Measurements from ENCODE around the gene FIGNL1. TPM values are rescaled to one million over a fixed set of nuclear protein-coding genes. Genes with fewer than 3 reads are reported as not detected.

Gene FIGNL1
- total and polyA plus RNA-seq, 2 donors (not counting 3 experiments of a cell fraction or from before 2014, with no cell fraction given) = 20.8 to 49.3 TPM

DNA sequence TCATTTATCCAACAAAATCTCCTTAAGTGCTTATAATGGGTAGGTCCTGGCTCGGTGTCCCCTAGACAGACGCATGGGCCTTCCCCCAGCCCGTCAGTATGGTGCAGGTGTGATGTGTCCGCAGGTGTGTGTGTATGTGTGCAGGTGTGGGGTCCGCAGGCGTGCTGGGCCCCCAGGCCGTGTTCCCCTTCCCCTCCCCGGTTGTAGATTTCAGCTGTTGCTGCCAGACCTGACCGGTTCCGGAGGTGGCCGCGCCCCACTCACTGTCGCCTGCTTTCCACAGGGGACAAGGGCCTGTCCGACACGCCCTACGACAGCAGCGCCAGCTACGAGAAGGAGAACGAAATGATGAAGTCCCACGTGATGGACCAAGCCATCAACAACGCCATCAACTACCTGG, 50.5 kb downstream of the FIGNL1 start:
- Histone ChIP-seq H3K36me3 (ENCODE audit: control insufficient read depth in 2 of 2, extremely low read depth in 1 of 2, insufficient read depth in 2 of 2, low read length in 2 of 2) (no peaks in the 10 kb centered on the region), H4K20me1 (replicated peaks; ENCODE audit: control insufficient read depth, extremely low read depth, insufficient read depth, low read length) (no peaks in the 10 kb centered on the region), H3K4me3 (replicated peaks in 1 of 3; ENCODE audit: insufficient read depth in 1 of 3, low read depth in 1 of 3, low read length in 3 of 3) (no peak overlapping the region), H3K9ac (replicated peaks; ENCODE audit: extremely low read depth, insufficient read depth, low read length) (no peak overlapping the region), H3K27ac (ENCODE audit: insufficient read depth, low read depth, low read length) (no peak overlapping the region), H3K4me1 (ENCODE audit: control insufficient read depth, extremely low read depth, insufficient read depth, low read length) (no peaks in the 10 kb centered on the region), H3K27me3 (ENCODE audit: control insufficient read depth in 2 of 2, insufficient read depth in 2 of 2, low read length in 2 of 2) (peaks cover 19 to 53% of the 10 kb centered on the region in 2 experiments), H3K79me2 (ENCODE audit: control insufficient read depth, insufficient read depth, low read length) (no peaks in the 10 kb centered on the region), H3K4me2 (ENCODE audit: insufficient read depth, low read length) (no peak overlapping the region), H3K9me1 (replicated peaks; ENCODE audit: control insufficient read depth, extremely low read depth, insufficient read depth, low read length) (no peaks in the 10 kb centered on the region), H3K9me3 (replicated peaks; ENCODE audit: control insufficient read depth, insufficient read depth, low read length) (no peaks in the 10 kb centered on the region), H2AFZ (ENCODE audit: low read depth, low read length) (no peak overlapping the region)
- no peak for TF ChIP-seq POLR2A (IDR thresholded peaks at IDR 0.05; ENCODE audit: low read depth, low read length)
- no peak for TF ChIP-seq POLR2AphosphoS5 (IDR thresholded peaks at IDR 0.05; ENCODE audit: insufficient read depth, low read depth, low read length)
- no peak for TF ChIP-seq FOS (IDR thresholded peaks at IDR 0.05; ENCODE audit: borderline replicate concordance, insufficient read depth, low read length)
- TF ChIP-seq, protein P1, sequence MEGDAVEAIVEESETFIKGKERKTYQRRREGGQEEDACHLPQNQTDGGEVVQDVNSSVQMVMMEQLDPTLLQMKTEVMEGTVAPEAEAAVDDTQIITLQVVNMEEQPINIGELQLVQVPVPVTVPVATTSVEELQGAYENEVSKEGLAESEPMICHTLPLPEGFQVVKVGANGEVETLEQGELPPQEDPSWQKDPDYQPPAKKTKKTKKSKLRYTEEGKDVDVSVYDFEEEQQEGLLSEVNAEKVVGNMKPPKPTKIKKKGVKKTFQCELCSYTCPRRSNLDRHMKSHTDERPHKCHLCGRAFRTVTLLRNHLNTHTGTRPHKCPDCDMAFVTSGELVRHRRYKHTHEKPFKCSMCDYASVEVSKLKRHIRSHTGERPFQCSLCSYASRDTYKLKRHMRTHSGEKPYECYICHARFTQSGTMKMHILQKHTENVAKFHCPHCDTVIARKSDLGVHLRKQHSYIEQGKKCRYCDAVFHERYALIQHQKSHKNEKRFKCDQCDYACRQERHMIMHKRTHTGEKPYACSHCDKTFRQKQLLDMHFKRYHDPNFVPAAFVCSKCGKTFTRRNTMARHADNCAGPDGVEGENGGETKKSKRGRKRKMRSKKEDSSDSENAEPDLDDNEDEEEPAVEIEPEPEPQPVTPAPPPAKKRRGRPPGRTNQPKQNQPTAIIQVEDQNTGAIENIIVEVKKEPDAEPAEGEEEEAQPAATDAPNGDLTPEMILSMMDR (IDR thresholded peaks at IDR 0.05; ENCODE audit: extremely low read depth in 1 of 2, insufficient read depth in 1 of 2, low read depth in 1 of 2, low read length in 2 of 2) = no peak
- no peak for TF ChIP-seq GATA2 (IDR thresholded peaks at IDR 0.05; ENCODE audit: insufficient read depth, insufficient read length, low read depth, low read length)
- no peak for TF ChIP-seq JUN (IDR thresholded peaks at IDR 0.05; ENCODE audit: borderline replicate concordance, insufficient read depth, insufficient read length, low read depth)
- TF ChIP-seq, protein P2, sequence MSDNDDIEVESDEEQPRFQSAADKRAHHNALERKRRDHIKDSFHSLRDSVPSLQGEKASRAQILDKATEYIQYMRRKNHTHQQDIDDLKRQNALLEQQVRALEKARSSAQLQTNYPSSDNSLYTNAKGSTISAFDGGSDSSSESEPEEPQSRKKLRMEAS (IDR thresholded peaks at IDR 0.05; ENCODE audit: insufficient read depth, insufficient read length) = no peak
- no peak for TF ChIP-seq EZH2 (IDR thresholded peaks at IDR 0.05; ENCODE audit: borderline replicate concordance, low read depth, low read length, severe bottlenecking)
- no peak for TF ChIP-seq MYC (IDR thresholded peaks at IDR 0.05; ENCODE audit: low read depth, low read length)
- no TSS peak for BruUV-seq (replicated peaks)
- DNase-seq (ENCODE audit: low read depth, low spot score) (no peak), FAIRE-seq (no peak)
- intact Hi-C loops (cut with micrococcal nuclease) (no loop called here), dilution Hi-C loops (cut with MboI; ENCODE audit: extremely low pct_ligation_motif_present, low sequenced_read_pairs) (no loop called here)
- CTCF ChIA-PET = no interaction called here
- POLR2A ChIA-PET = no interaction called here

All from endothelial cell of umbilical vein (primary cell).